ENCODE measurements around the gene COASY. TPM values are rescaled to one million over a fixed set of nuclear protein-coding genes. Genes with fewer than 3 reads are reported as not detected.

Gene COASY
- polyA plus RNA-seq, 3 donors = 52.6 to 63.8 (median 57.9) TPM

DNA sequence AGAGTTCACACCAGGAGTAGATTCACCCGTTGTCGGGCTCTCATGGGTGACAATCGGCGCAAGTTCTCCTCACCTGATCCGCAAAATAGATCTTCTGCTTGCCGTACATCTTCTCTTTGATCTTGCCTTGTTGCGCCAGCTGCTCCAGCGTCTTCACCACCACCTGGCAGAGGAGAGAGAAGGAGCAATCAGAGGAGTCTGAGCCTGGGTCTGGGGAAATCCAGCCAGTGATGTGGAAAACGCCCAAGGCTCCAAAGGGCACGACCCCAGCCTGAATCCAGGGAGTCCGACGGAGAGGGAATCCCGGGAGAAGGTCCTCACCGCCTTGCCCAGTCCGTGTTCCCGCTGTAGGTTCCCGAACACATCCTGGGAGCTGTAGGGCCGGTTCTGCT lies 15.2 kb downstream of the COASY start:
- H3K79me2 ChIP-seq (ENCODE audit: insufficient read depth, low read length) = peaks cover 30% of the 10 kb centered on the region
- WGBS (ENCODE audit: insufficient coverage) = 30% methylated on average over 16 of the region's 18 CpGs
- peak overlapping the region; percentile 29 for H3K9ac ChIP-seq (ENCODE audit: insufficient read depth, low read length, poor library complexity, severe bottlenecking)
- peak overlapping the region; percentile 15 to 100 (median 99) for H3K27ac Mint-ChIP-seq
- peak overlapping the region; percentile 60 to 85 for H3K4me3 Mint-ChIP-seq
- TF ChIP-seq, protein P1, sequence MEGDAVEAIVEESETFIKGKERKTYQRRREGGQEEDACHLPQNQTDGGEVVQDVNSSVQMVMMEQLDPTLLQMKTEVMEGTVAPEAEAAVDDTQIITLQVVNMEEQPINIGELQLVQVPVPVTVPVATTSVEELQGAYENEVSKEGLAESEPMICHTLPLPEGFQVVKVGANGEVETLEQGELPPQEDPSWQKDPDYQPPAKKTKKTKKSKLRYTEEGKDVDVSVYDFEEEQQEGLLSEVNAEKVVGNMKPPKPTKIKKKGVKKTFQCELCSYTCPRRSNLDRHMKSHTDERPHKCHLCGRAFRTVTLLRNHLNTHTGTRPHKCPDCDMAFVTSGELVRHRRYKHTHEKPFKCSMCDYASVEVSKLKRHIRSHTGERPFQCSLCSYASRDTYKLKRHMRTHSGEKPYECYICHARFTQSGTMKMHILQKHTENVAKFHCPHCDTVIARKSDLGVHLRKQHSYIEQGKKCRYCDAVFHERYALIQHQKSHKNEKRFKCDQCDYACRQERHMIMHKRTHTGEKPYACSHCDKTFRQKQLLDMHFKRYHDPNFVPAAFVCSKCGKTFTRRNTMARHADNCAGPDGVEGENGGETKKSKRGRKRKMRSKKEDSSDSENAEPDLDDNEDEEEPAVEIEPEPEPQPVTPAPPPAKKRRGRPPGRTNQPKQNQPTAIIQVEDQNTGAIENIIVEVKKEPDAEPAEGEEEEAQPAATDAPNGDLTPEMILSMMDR (IDR thresholded peaks at IDR 0.05) = no peak
- H3K27me3 ChIP-seq (ENCODE audit: control insufficient read depth in 2 of 2, insufficient read depth in 2 of 2, low read length in 2 of 2) = no peaks in the 10 kb centered on the region
- no peak for DNase-seq
- peaks cover 0 to 2% (median 0%) of the 10 kb centered on the region in 3 donors for H3K27me3 Mint-ChIP-seq (ENCODE audit: low read depth in 3 of 3)
- H3K4me3 ChIP-seq (replicated peaks in 1 of 3; ENCODE audit: low read depth in 2 of 3, low read length in 3 of 3) = peak overlapping the region; percentile 20 to 75 (median 27)
- peak overlapping the region; percentile 71 for H3K4me2 ChIP-seq (replicated peaks; ENCODE audit: extremely low read depth, low read length, poor library complexity, severe bottlenecking)
- peak overlapping the region; percentile 63 to 78 for H3K27ac ChIP-seq (ENCODE audit: low read depth in 1 of 2, low read length in 2 of 2)
- peaks cover 50 to 61% of the 10 kb centered on the region in 2 donors for H3K36me3 ChIP-seq (replicated peaks in 1 of 2; ENCODE audit: control insufficient read depth in 1 of 2, insufficient read depth in 2 of 2, low read length in 2 of 2)
- intact Hi-C loops (cut with micrococcal nuclease) = loop anchor here (1.0 to 5.0 kb wide), 5 partner anchors 10 to 420 kb away; partner anchors contain the start of genes CCR10 (in 1 of the 2), CNTNAP1 (in 1 of the 2), COASY (in 1 of the 2) and MLX (in 1 of the 2)
- H3K9me3 Mint-ChIP-seq = peaks cover 0 to 2% (median 0%) of the 10 kb centered on the region in 7 donors
- no peaks in the 10 kb centered on the region for H3K9me3 ChIP-seq (replicated peaks in 1 of 2; ENCODE audit: control insufficient read depth in 1 of 2, insufficient read depth in 1 of 2, low read length in 2 of 2)
- H3K4me1 Mint-ChIP-seq = peaks cover 38% of the 10 kb centered on the region
- H4K20me1 ChIP-seq (ENCODE audit: insufficient read depth, low read length) = peaks cover 46% of the 10 kb centered on the region
- H3K36me3 Mint-ChIP-seq = peaks cover 50 to 69% of the 10 kb centered on the region in 2 donors
- H3K4me1 ChIP-seq (ENCODE audit: control insufficient read depth in 1 of 2, insufficient read depth in 2 of 2, low read length in 2 of 2) = peaks cover 22 to 27% of the 10 kb centered on the region in 2 donors
- peak overlapping the region; percentile 16 for H2AFZ ChIP-seq (ENCODE audit: insufficient read depth, low read depth, low read length, poor library complexity, severe bottlenecking)

DNA sequence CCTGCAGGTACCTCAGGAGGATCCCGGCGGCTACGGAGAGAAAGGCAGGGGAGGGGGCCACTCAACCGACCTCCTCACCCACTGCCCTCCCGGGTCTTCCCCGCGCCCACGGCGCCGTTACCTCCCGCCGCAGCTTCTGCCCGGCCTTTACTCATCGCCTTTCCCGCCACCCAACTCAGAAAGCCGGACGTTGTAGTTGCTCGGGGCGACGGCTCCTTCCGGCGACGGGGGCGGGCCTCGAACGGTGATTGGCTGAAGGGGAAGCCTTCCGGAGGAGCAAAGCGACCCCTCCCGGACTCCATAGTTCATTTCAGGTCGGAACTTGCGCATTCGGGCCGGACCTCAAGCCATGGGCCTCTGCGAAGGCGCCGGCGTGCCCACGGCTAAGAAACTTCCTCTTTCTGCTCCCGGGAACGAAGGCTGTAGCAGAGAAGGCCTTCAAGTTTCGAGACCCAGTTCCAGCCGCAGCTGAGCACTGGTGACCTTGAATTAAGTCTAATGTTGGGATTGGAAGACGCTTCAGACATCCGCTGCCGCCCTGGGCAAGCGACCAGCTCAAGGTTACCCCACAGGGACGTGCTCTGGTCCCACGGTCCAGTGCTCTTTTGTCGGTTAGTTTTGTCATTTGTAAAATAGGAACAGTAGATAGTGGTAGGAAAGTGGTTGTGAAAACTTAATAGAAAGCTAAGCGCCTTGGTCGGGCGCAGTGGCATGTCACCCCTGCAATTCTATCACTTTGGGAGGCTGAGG lies 15.8 kb downstream of the COASY start, which contains the start of gene PSMC3IP:
Gene PSMC3IP (minus strand): TSS at position 198 of the 750 bp plus-strand sequence. CDS start 43 bp downstream, at position 155.
- peaks cover 50 to 61% of the 10 kb centered on the region in 2 donors for H3K36me3 ChIP-seq (replicated peaks in 1 of 2; ENCODE audit: control insufficient read depth in 1 of 2, insufficient read depth in 2 of 2, low read length in 2 of 2)
- TF ChIP-seq, protein P1 (IDR thresholded peaks at IDR 0.05) = no peak
- peak within 1 kb of the TSS; percentile 83 for H3K9ac ChIP-seq (ENCODE audit: insufficient read depth, low read length, poor library complexity, severe bottlenecking)
- DNase-seq = peak; percentile 97 to 98 (median 98)
- 0% methylated on average over 44 of the region's 52 CpGs for WGBS (ENCODE audit: insufficient coverage)
- Mint-ChIP-seq H3K36me3 (peaks cover 51 to 70% of the 10 kb centered on the region in 2 donors), H3K27me3 (ENCODE audit: low read depth in 3 of 3) (peaks cover 0 to 2% (median 0%) of the 10 kb centered on the region in 3 donors), H3K27ac (peak within 1 kb of the TSS; percentile 97 to 100 (median 99)), H3K4me1 (peaks cover 37% of the 10 kb centered on the region), H3K9me3 (peaks cover 0 to 2% (median 0%) of the 10 kb centered on the region in 7 donors), H3K4me3 (peak within 1 kb of the TSS; percentile 85 to 97)
- peak within 1 kb of the TSS; percentile 71 for H3K4me2 ChIP-seq (replicated peaks; ENCODE audit: extremely low read depth, low read length, poor library complexity, severe bottlenecking)
- peaks cover 22 to 27% of the 10 kb centered on the region in 2 donors for H3K4me1 ChIP-seq (ENCODE audit: control insufficient read depth in 1 of 2, insufficient read depth in 2 of 2, low read length in 2 of 2)
- H4K20me1 ChIP-seq (ENCODE audit: insufficient read depth, low read length) = peaks cover 40% of the 10 kb centered on the region
- H3K4me3 ChIP-seq (replicated peaks in 1 of 3; ENCODE audit: low read depth in 2 of 3, low read length in 3 of 3) = peak within 1 kb of the TSS; percentile 34 to 75 (median 36)
- no peaks in the 10 kb centered on the region for H3K27me3 ChIP-seq (ENCODE audit: control insufficient read depth in 2 of 2, insufficient read depth in 2 of 2, low read length in 2 of 2)
- intact Hi-C loops (cut with micrococcal nuclease) = loop anchor here (1.0 to 5.0 kb wide), 6 partner anchors 10 to 420 kb away; partner anchors contain the start of genes CCR10 (in 1 of the 2), CNTNAP1 (in 1 of the 2), COASY (in 1 of the 2) and MLX (in 1 of the 2)
- peaks cover 27% of the 10 kb centered on the region for H3K79me2 ChIP-seq (ENCODE audit: insufficient read depth, low read length)
- peak within 1 kb of the TSS; percentile 87 for H2AFZ ChIP-seq (ENCODE audit: insufficient read depth, low read depth, low read length, poor library complexity, severe bottlenecking)
- peak within 1 kb of the TSS; percentile 78 to 92 for H3K27ac ChIP-seq (ENCODE audit: low read depth in 1 of 2, low read length in 2 of 2)
- no peaks in the 10 kb centered on the region for H3K9me3 ChIP-seq (replicated peaks in 1 of 2; ENCODE audit: control insufficient read depth in 1 of 2, insufficient read depth in 1 of 2, low read length in 2 of 2)
